ES-I3 (cell line): ENCODE data around the gene RPL15.
"Not testable (repeated sequence)": the region's sequence is repeated elsewhere in the genome, so short reads cannot be mapped to it uniquely, and the experiment has no call there.

Source experiments
- H3K36me3 ChIP-seq: 2 replicates; pipeline ENCODE4 v1.6.1; 2013; ENCODE audit warnings: mild to moderate bottlenecking, low read length, control low read depth, moderate library complexity; ENCODE audit not compliant: insufficient read depth
- H3K4me1 ChIP-seq: 2 replicates; pipeline ENCODE4 v1.6.1; 2013; ENCODE audit warnings: mild to moderate bottlenecking, control low read depth, low read length; ENCODE audit not compliant: insufficient read depth
- H3K9ac ChIP-seq: 2 replicates; pipeline ENCODE4 v1.6.1; 2013; ENCODE audit warnings: low read depth, mild to moderate bottlenecking, low read length, moderate library complexity
- H3K9me3 ChIP-seq: 2 replicates; pipeline ENCODE4 v1.6.1; 2013; ENCODE audit warnings: mild to moderate bottlenecking, low read length, moderate library complexity; ENCODE audit not compliant: control insufficient read depth, insufficient read depth

The RPL15 gene

GRCh38 chr3:23880703-23881339, 36.1 kb upstream of the RPL15 start:
- no peak overlapping the region for H3K9ac ChIP-seq
- no peaks in the 10 kb centered on the region for H3K4me1 ChIP-seq
- H3K36me3 ChIP-seq: no peaks in the 10 kb centered on the region; the same call in 1 of the 2 replicates
- H3K9me3 ChIP-seq: peaks cover 4% of the 10 kb centered on the region

GRCh38 chr3:23881993-23882392, 34.9 kb upstream of the RPL15 start:
- not testable (repeated sequence) for H3K9ac ChIP-seq, H3K9me3 ChIP-seq, H3K36me3 ChIP-seq, H3K4me1 ChIP-seq

- H3K9ac ChIP-seq: no peak overlapping the region
- peaks cover 4% of the 10 kb centered on the region for H3K9me3 ChIP-seq
- H3K4me1 ChIP-seq: no peaks in the 10 kb centered on the region
- H3K36me3 ChIP-seq: no peaks in the 10 kb centered on the region; the same call in 1 of the 2 replicates
Observed at GRCh38 chr3:23882487-23882918, 34.4 kb upstream of the RPL15 start.

- no peaks in the 10 kb centered on the region for H3K9me3 ChIP-seq
- no peaks in the 10 kb centered on the region for H3K4me1 ChIP-seq
- H3K9ac ChIP-seq: no peak overlapping the region
- H3K36me3 ChIP-seq: no peaks in the 10 kb centered on the region; the same call in 1 of the 2 replicates
Observed at GRCh38 chr3:23884481-23884880, 32.5 kb upstream of the RPL15 start.

- Histone ChIP-seq H3K4me1 (no peaks in the 10 kb centered on the region), H3K9ac (no peak overlapping the region), H3K36me3 (no peaks in the 10 kb centered on the region; the same call in none of the 2 replicates), H3K9me3 (no peaks in the 10 kb centered on the region)
Observed at GRCh38 chr3:23885210-23885609, 31.7 kb upstream of the RPL15 start.

GRCh38 chr3:23886311-23886710, 30.6 kb upstream of the RPL15 start:
- Histone ChIP-seq H3K4me1 (no peaks in the 10 kb centered on the region), H3K9me3 (no peaks in the 10 kb centered on the region), H3K36me3 (no peaks in the 10 kb centered on the region; the same call in none of the 2 replicates), H3K9ac (no peak overlapping the region)

- Histone ChIP-seq H3K9me3 (no peaks in the 10 kb centered on the region), H3K36me3 (no peaks in the 10 kb centered on the region; the same call in 1 of the 2 replicates), H3K4me1 (peaks cover 10% of the 10 kb centered on the region), H3K9ac (no peak overlapping the region)
Observed at GRCh38 chr3:23888617-23889228, 28.2 kb upstream of the RPL15 start.

GRCh38 chr3:23889386-23889785, 27.5 kb upstream of the RPL15 start:
- Histone ChIP-seq H3K9me3 (no peaks in the 10 kb centered on the region), H3K9ac (no peak overlapping the region), H3K36me3 (peaks cover 3% of the 10 kb centered on the region; the same call in 1 of the 2 replicates), H3K4me1 (peaks cover 10% of the 10 kb centered on the region)

- Histone ChIP-seq H3K9me3 (no peaks in the 10 kb centered on the region), H3K4me1 (peaks cover 10% of the 10 kb centered on the region), H3K36me3 (peaks cover 3% of the 10 kb centered on the region; the same call in 1 of the 2 replicates), H3K9ac (no peak overlapping the region)
Observed at GRCh38 chr3:23889950-23890349, 27.0 kb upstream of the RPL15 start.

GRCh38 chr3:23894254-23895061, 22.5 kb upstream of the RPL15 start:
- H3K9me3 ChIP-seq: no peaks in the 10 kb centered on the region
- H3K9ac ChIP-seq: no peak overlapping the region
- peaks cover 10% of the 10 kb centered on the region for H3K4me1 ChIP-seq
- peaks cover 11% of the 10 kb centered on the region for H3K36me3 ChIP-seq

- Histone ChIP-seq H3K4me1 (peaks cover 10% of the 10 kb centered on the region), H3K9ac (no peak overlapping the region), H3K36me3 (peaks cover 11% of the 10 kb centered on the region)
Observed at GRCh38 chr3:23895181-23895580, 21.8 kb upstream of the RPL15 start.

GRCh38 chr3:23900744-23901143, 16.2 kb upstream of the RPL15 start:
- Histone ChIP-seq H3K36me3 (peaks cover 18% of the 10 kb centered on the region), H3K9me3 (peaks cover 3% of the 10 kb centered on the region; the same call in 1 of the 2 replicates), H3K4me1 (no peaks in the 10 kb centered on the region), H3K9ac (no peak overlapping the region)

More at GRCh38 chr3:23895181-23895580, 21.8 kb upstream of the RPL15 start:
- no peaks in the 10 kb centered on the region for H3K9me3 ChIP-seq

GRCh38 chr3:23904545-23904944, 12.4 kb upstream of the RPL15 start:
- Histone ChIP-seq H3K9ac (no peak overlapping the region), H3K36me3 (peaks cover 13% of the 10 kb centered on the region), H3K4me1 (no peaks in the 10 kb centered on the region), H3K9me3 (peaks cover 3% of the 10 kb centered on the region; the same call in 1 of the 2 replicates)

GRCh38 chr3:23909341-23909740, 7.6 kb upstream of the RPL15 start:
- peaks cover 6% of the 10 kb centered on the region; the same call in 1 of the 2 replicates for H3K36me3 ChIP-seq
- H3K4me1 ChIP-seq: no peaks in the 10 kb centered on the region
- peaks cover under 1% of the 10 kb centered on the region; the same call in 1 of the 2 replicates for H3K9me3 ChIP-seq
- no peak overlapping the region for H3K9ac ChIP-seq
